ENCODE results near the gene KCNJ6. TPM values are rescaled to one million over a fixed set of nuclear protein-coding genes. Genes with fewer than 3 reads are reported as not detected.

The KCNJ6 gene
- total RNA-seq, 1 donor from 2014 or later: not detected

DNA sequence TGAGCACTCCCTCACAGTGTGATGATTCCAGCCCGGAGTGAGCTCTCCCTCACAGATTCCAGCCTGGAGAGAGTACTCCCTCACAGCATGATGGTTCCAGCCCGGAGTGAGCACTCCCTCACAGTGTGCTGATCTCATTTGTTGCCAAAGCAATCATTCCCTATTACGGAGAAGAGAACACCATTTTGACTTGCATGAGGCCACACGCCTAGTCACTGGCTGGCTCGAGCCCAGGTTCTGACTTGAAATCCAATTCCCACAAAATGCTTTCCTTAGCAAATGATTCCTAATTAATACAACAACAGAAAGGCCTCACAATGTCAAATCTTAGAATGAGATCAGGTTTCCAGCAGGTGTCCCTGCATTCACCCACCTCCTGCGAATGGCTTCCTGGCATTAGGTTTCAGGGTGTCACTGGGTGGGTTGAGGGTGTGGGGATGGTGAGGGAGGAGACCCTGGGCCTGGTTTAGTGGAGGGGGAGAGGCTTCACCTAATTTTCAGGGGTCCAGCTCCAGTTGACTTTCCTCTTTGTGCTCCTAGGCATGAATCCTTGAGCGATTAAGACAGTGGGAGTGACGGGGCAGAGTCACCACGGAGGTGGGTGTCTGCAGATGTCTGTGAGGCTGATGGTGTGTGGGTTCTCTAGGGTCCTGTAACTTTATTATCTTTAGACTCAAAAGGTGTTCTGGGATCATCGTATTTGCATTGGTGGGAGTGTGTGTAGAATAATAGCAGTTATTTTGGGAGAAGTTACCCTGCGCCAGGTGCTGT is 158.5 kb downstream of the KCNJ6 start:
- no peaks in the 10 kb centered on the region for H4K20me1 ChIP-seq (ENCODE audit: low read depth)
- no peak overlapping the region for H3K27ac ChIP-seq
- TF ChIP-seq CTCF (IDR thresholded peaks at IDR 0.05) (no peak), EZH2 (IDR thresholded peaks at IDR 0.05) (no peak), EZH2phosphoT487 (IDR thresholded peaks at IDR 0.05) (no peak)
- no peaks in the 10 kb centered on the region for H3K27me3 ChIP-seq
- no peaks in the 10 kb centered on the region for H3F3A ChIP-seq (ENCODE audit: low read depth)
- no peaks in the 10 kb centered on the region for H3K4me1 ChIP-seq
- H3K4me3 ChIP-seq: no peak overlapping the region
- H3K36me3 Mint-ChIP-seq: no peaks in the 10 kb centered on the region
- no peaks in the 10 kb centered on the region for H3K9me3 ChIP-seq (ENCODE audit: low read depth)
- peaks cover 12% of the 10 kb centered on the region for H3K4me1 Mint-ChIP-seq
- DNase-seq (ENCODE audit: low spot score): no peak
- peak overlapping the region; percentile 73 for H3K27ac Mint-ChIP-seq
- H3K36me3 ChIP-seq: no peaks in the 10 kb centered on the region
- H2AFZ ChIP-seq (replicated peaks): no peak overlapping the region
- peaks cover 2% of the 10 kb centered on the region for H3K27me3 Mint-ChIP-seq (ENCODE audit: insufficient read depth, low read depth)
- H3K4me3 Mint-ChIP-seq: no peak overlapping the region
- H3K9ac ChIP-seq: no peak overlapping the region
- H3K9me3 Mint-ChIP-seq: no peaks in the 10 kb centered on the region
- H3K79me2 ChIP-seq (ENCODE audit: low read depth): no peaks in the 10 kb centered on the region
- H3K4me2 ChIP-seq: no peak overlapping the region

DNA sequence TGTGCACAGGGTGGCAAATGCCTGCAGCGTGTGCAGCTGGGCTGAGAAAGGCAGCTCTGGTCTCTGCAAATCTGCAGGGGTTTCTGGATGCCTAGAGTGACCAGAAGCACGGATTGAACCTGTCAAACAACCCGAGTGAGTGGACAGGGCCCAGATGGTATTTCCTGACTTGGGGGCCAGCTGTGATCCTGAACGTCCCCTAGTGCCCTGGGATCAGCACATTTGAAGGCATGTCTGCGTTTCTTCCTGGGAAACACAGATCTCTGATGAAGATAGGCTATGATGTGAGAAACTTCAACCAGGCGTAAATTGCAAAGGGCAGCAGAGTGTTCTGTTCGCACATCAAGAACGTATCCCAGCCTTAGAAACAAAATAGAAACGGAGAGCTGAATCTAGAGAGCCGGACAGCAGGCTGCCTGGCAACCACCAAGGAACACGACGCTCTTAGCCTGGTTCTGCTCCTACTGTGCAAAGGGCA is 163.1 kb downstream of the KCNJ6 start:
- H3K9ac ChIP-seq: no peak overlapping the region
- no peaks in the 10 kb centered on the region for H3F3A ChIP-seq (ENCODE audit: low read depth)
- H3K4me1 Mint-ChIP-seq: peaks cover 12% of the 10 kb centered on the region
- H3K27me3 Mint-ChIP-seq (ENCODE audit: insufficient read depth, low read depth): peaks cover 4% of the 10 kb centered on the region
- H3K27ac Mint-ChIP-seq: peak overlapping the region; percentile 2
- H3K4me1 ChIP-seq: no peaks in the 10 kb centered on the region
- H2AFZ ChIP-seq (replicated peaks): no peak overlapping the region
- H3K27ac ChIP-seq: no peak overlapping the region
- H3K36me3 ChIP-seq: no peaks in the 10 kb centered on the region
- no peaks in the 10 kb centered on the region for H3K36me3 Mint-ChIP-seq
- H3K4me3 Mint-ChIP-seq: no peak overlapping the region
- DNase-seq (ENCODE audit: low spot score): no peak
- peaks cover 2% of the 10 kb centered on the region for H3K9me3 Mint-ChIP-seq
- TF ChIP-seq EZH2phosphoT487 (IDR thresholded peaks at IDR 0.05) (no peak), EZH2 (IDR thresholded peaks at IDR 0.05) (no peak), CTCF (IDR thresholded peaks at IDR 0.05) (no peak)
- H3K4me3 ChIP-seq: no peak overlapping the region
- no peaks in the 10 kb centered on the region for H4K20me1 ChIP-seq (ENCODE audit: low read depth)
- H3K79me2 ChIP-seq (ENCODE audit: low read depth): no peaks in the 10 kb centered on the region
- H3K4me2 ChIP-seq: no peak overlapping the region
- no peaks in the 10 kb centered on the region for H3K9me3 ChIP-seq (ENCODE audit: low read depth)
- H3K27me3 ChIP-seq: no peaks in the 10 kb centered on the region

- no peak overlapping the region for H3K27ac Mint-ChIP-seq
- peaks cover 12% of the 10 kb centered on the region for H3K4me1 Mint-ChIP-seq
- H3K27ac ChIP-seq: no peak overlapping the region
- H3K4me3 ChIP-seq: no peak overlapping the region
- peaks cover 4% of the 10 kb centered on the region for H3K27me3 Mint-ChIP-seq (ENCODE audit: insufficient read depth, low read depth)
- peaks cover 2% of the 10 kb centered on the region for H3K9me3 Mint-ChIP-seq
- H2AFZ ChIP-seq (replicated peaks): no peak overlapping the region
- no peak overlapping the region for H3K4me3 Mint-ChIP-seq
- H3K4me1 ChIP-seq: no peaks in the 10 kb centered on the region
- no peaks in the 10 kb centered on the region for H3K36me3 ChIP-seq
- no peaks in the 10 kb centered on the region for H4K20me1 ChIP-seq (ENCODE audit: low read depth)
- no peak overlapping the region for H3K4me2 ChIP-seq
- peaks cover 2% of the 10 kb centered on the region for H3K36me3 Mint-ChIP-seq
- TF ChIP-seq EZH2 (IDR thresholded peaks at IDR 0.05): no peak
- H3K9ac ChIP-seq: no peak overlapping the region
- DNase-seq (ENCODE audit: low spot score): no peak
- H3F3A ChIP-seq (ENCODE audit: low read depth): no peaks in the 10 kb centered on the region
- H3K9me3 ChIP-seq (ENCODE audit: low read depth): no peaks in the 10 kb centered on the region
- no peaks in the 10 kb centered on the region for H3K79me2 ChIP-seq (ENCODE audit: low read depth)
- H3K27me3 ChIP-seq: no peaks in the 10 kb centered on the region
Measured at GRCh38 chr21:37751268-37751975, 164.8 kb downstream of the KCNJ6 start.
